Iris pigment epithelial cell (primary cell): Measurements from ENCODE around the gene PREB.
"Not testable (repeated sequence)": the region's sequence is repeated elsewhere in the genome, so short reads cannot be mapped to it uniquely, and the experiment has no call there.

Source experiments
- DNase-seq: peaks from one replicate; pipeline ENCODE4 v3.0.0-alpha.2; 2011; ENCODE audit warnings: low read depth

The PREB gene

GRCh38 chr2:27133905-27134780, at the start of gene PREB:
TSS of gene PREB (minus strand) at chr2:27134636. CDS start at chr2:27134421, 215 bp downstream.
- peak; percentile 91 for DNase-seq

DNA sequence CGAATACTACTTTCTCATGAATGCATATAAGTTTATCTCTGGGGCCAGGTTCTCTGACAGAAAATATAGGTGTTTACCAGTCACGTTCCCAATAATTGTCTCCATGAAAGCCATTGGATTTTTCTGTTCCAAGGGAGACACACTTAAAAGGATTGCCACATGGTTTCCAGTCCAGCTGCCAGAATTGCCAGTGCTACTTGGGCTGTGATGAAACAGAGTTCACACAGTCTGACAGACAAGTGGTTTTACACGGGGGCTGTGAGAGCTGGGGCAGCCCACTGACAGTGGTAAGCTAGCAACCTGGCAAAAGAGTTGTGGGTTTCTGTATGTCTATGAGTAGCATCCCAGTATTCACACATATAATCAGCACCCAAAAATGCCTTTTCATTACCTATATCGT, 49.7 kb upstream of the PREB start:
- peak; percentile 38 for DNase-seq

- DNase-seq, result peak; percentile 34
These were observed 47.9 kb upstream of the PREB start for GRCh38 chr2:27182346-27182745.

- no peak for DNase-seq
These were observed 45.0 kb upstream of the PREB start for GRCh38 chr2:27179344-27180000.

DNA sequence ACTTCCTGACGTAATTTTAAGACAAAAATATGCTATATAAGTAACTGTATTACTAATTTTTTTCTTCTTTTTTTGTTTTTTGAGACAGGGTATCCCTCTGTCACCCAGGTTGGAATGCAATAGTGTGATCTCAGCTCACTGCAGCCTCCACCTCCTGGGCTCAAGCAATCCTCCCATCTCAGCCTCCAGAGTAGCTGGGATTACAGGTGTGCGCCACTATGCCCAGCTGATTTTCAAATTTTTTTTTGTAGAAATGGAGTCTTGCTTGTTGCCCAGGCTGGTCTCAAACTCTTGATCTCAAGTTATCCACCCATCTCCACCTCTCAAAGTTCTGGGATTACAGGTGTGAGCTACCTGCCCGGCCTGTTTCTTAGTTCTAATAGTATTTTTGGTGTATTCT, 44.0 kb upstream of the PREB start:
- DNase-seq, result no peak

DNA sequence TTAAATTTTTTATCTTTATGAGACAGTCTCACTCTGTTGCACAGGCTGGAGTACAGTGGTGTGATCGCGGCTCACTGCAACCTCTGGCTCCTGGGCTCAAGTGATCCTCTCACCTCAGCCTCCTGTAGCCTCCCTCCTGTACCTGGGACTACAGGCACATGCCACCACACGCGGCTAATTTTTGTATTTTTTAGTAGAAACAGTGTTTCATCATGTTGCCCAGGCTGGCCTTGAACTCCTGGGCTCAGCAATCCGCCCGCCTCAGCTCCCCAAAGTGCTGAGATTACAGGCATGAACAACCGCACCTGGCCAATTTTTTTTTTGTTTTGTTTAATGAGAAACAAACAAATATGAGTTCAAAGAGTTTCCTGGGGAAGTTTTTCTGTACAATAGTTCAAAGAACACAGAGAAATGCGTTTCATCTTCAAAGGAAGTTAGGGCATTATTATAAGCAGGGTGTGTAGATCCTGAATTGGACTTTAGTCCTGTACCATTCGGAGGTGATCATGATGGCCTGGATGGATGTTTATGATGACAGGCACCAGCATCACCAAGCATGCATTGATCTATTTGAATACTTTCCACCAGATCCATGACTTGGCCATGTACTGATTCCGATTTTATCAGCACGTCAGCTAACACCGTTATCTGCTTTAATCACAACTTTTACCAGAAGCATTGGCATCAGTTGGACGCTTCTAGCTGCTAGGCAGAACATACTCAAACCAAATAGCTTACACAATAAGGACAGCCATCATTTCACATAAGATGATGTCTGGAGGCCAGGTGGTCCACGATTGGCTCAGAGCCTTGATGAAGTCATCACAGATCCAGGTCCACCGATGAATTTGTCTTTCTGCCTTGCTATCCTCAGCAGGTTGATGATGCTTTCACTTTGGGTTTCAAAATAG, 43.3 kb upstream of the PREB start:
- no peak for DNase-seq

DNA sequence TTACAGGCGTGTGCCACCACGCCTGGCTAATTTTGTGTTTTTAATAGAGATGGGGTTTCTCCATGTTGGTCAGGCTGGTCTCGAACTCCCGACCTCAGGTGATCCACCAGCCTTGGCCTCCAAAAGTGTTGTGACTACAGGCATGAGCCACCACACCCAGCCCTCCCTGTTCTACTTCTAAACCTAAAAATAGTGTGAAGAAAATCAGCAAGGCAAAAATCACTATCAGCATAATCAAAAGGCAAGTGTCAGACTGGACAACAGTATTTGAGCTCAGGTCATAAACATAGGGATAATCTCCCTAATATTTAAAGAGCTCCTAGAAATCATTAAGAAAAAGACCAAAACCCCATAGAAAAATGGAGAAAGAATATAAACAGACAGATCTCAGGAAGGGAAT, 41.3 kb upstream of the PREB start:
- DNase-seq, result not testable (repeated sequence)

DNA sequence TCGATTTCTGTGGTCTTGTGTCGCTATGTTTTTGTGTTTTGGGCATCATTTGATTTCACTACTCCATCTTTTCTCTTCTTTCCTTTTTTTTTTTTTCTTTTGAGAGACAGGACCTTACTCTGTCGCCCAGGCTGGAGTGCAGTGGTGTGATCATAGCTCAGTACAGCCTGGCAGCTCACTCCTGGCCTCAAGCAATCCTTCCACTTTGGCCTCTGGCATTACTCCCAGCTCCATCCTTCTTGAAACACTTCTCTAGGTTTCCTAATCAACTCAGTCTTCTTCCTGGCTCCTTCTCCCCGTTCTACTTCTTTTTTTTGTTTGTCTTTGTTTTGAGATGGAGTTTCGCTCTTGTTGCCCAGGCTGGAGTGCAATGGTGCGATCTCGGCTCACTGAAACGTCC, 40.9 kb upstream of the PREB start:
- no peak for DNase-seq

- no peak for DNase-seq
These were observed 40.2 kb upstream of the PREB start for GRCh38 chr2:27174638-27175037.

DNA sequence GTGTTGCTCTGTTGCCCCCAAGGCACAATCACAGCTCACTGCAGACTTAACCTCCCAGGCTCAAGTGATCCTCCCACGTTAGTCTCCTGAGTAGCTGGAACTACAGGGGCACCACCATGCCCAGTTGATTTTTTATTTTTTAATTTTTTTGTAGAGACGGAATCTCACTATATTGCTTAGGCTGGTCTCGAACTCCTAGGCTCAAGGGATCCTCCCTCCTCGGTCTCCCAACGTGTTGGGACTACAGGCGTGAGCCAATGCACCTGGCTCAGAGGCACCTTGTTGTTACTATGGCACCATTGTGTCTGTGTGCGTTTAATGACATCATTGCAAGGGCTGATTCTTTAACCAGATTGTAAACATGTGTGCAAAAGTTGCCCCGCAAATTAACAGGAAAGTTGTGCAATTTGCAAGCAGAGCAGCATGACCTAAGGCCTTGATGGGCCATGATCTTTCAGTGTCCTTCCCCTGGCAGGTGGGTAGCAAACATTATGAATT, 37.0 kb upstream of the PREB start:
- no peak for DNase-seq

GRCh38 chr2:27170581-27171337, 36.3 kb upstream of the PREB start:
- DNase-seq, result no peak

- DNase-seq, result no peak
These were observed 30.7 kb upstream of the PREB start for GRCh38 chr2:27164960-27165763.

GRCh38 chr2:27162151-27163121, 28.0 kb upstream of the PREB start:
- peak; percentile 59 for DNase-seq

GRCh38 chr2:27160191-27160590, 25.8 kb upstream of the PREB start:
- DNase-seq, result no peak

DNA sequence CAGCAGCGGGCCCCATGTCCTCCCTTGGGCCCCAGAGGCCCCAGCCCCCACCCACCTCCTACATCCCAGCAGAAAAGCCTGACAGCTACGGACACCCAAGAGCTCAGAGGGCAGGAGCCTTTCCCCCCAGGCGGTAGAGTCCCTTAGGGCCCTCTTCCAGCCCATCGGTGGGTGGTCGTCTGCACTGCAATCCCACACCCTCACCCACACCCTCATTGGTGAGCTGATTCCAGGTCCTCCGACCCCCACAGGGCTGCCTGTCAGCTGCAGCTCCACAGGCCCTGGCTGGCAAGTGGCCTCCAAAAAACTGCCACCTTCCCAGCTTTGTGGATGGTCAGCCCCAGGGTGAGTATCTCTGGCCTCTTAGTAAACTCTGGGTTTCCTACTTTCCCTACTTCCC, 24.8 kb upstream of the PREB start:
- DNase-seq, result no peak

DNA sequence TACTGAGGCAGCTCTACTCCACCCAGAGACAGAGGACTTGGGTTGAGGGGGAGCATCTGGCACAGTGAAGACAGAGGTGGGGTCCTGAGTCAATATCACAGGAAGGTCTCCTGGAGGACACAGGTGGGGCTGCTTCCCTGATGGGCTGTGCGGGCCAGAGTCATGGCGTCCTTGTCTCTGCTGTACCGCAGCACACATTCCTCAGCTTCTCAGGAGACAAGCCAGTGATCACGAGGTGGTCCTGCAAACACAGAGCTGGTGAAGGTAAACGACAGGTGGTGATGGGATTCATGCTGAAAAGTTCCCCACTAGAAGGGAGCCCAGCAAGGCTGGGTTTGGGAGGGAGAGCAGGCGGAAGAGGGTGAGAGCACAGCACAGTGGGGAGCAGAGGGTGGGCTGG, 24.0 kb upstream of the PREB start:
- DNase-seq, result no peak

DNA sequence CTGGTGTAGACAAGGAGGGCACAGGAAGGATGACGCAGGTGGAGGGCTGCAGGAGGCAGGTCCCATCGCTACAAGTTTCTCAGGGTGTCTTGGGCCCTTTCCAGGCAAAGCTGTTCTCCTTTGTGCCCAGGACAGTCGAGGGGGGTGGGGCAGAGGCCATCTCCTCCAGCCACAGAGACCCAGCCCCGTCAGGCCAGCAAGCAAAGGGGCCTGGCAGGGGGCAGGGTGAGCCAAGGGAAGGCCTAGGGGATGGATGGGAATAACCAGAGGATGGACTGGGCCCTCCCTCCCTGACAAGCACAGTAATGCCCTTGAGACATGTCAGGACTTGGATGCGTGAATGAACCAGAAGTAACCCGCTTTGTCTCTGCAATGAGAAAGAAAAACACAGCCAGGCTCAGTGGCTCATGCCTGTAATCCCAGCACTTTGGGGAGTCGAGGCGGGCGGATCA, 20.7 kb upstream of the PREB start:
- DNase-seq, result no peak

DNA sequence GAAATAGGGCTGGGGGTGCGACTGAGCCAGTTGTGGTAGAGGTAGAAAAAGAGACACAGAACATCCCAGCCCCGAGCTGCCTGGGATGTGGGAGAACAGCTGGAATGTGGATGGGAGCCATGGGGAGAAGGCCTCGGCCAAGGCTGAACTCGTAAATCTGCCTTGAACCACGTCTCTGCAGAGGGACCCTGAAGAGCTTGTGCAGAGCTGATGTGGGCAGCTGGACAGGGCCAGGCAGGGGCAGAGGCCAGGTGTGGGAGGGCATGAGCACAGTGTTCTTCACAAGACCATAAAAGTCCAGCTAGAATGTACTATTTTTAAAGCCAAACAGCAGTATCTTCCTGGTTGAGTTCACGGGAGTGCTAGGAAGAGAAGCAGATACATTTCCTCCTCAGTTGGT, 20.1 kb upstream of the PREB start:
- no peak for DNase-seq

GRCh38 chr2:27152796-27153464, 18.5 kb upstream of the PREB start:
- peak; percentile 49 for DNase-seq
